ENCODE data around the gene OR10G3. TPM values are rescaled to one million over a fixed set of nuclear protein-coding genes. Genes with fewer than 3 reads are reported as not detected.

The OR10G3 gene
- total and polyA plus RNA-seq, 2 of the 13 experiments (the other 11 are each of a cell fraction or from before 2014, with no cell fraction given) = not detected

DNA sequence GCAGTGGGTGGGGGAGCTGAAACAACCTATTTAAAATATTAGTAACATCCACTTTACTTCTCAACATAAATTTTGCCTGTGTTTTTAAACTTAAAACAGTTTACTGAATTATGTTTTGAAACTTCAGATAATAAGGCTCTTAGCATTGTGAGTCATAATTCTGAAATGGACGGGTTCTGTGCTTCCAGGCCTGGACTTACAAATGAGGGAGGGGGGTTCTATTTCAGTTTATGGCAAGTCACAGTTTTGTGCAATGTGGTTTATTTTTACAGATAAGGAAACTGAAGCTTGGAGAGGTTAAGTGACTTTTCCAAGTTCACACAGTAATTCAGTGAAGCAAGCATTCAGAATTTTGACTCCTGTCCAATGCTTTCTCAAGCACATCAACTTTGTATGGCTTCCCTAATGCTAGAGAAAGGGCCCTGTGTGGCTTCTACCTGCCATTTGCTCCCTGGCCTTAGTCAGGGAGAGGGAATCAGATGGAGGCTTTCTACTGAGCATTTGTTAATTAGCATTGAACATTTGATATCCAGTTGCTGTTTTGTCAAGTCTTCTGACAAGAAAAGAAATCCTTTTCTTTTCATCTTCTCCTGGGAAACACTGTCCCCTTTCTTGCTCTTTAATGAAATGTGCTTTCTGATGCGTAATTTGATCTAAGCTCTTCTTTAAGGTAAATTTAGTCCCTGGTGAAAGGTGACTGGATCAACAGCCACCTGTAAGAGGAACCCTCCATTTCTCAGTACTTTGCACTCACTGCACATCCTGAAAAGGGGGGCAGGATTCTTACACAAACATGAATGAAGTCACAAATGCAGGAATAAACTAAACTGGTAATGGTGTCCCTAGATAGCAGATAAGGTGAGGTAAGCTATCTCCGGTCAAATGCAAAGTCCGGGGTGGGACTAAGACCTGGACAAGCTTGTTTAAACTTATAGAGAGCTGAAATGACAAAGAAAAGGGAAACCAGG lies 51.2 kb downstream of the OR10G3 start (continued):
- no peak for TF ChIP-seq ZNF367 (CRISPR knock-in tag; IDR thresholded peaks at IDR 0.05; ENCODE audit: borderline replicate concordance)

DNA sequence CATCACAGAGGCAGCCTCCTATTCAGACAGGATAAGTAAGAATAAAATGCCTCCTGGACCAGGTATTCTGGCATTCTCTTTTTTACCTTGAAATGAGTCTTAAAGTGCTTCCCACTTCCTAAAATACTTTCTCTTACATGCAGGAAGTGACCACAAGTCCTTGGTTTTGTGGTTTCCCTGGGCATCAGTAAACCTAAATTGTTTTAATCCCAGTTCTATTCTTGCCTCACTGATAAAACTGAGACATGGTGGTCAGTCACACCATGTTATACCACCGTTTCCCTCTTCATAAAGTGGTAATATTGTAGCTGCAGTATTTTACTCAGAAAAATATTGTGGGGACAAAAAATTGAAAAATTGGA lies 52.6 kb downstream of the OR10G3 start:
- ChIA-PET CTCF (ENCODE audit: low intra/inter-chr PET ratio, low total read pairs) (no interaction called here), POLR2A (interaction anchor here (1.1 to 10.8 kb wide), 9 partner anchors 9 to 90 kb away, joined by 3 to 173 read pairs (median 13); partner anchors contain the start of genes CHD8 and METTL3)
- Histone ChIP-seq H3K9ac (ENCODE audit: insufficient read depth, low read depth, low read length) (peak overlapping the region; percentile 80), H3K27me3 (ENCODE audit: control insufficient read depth in 1 of 2, insufficient read depth in 2 of 2, low read length in 2 of 2) (no peaks in the 10 kb centered on the region), H3K9me3 (ENCODE audit: low read length) (no peaks in the 10 kb centered on the region), H3K4me3 (replicated peaks in 1 of 3; ENCODE audit: insufficient read depth in 1 of 3, low read depth in 2 of 3, low read length in 3 of 3) (peak overlapping the region; percentile 77 to 83 (median 78)), H4K20me1 (ENCODE audit: insufficient read depth, low read length) (no peaks in the 10 kb centered on the region), H3K36me3 (replicated peaks in 1 of 2; ENCODE audit: control insufficient read depth in 1 of 2, insufficient read depth in 2 of 2, low read length in 2 of 2) (no peaks in the 10 kb centered on the region), H3K4me1 (ENCODE audit: insufficient read depth, low read length) (peaks cover 38% of the 10 kb centered on the region), H3K4me2 (ENCODE audit: low read depth, low read length) (peak overlapping the region; percentile 82), H2AFZ (ENCODE audit: low read length) (peak overlapping the region; percentile 89), H3K79me2 (ENCODE audit: insufficient read depth, low read length) (no peaks in the 10 kb centered on the region), H3K27ac (ENCODE audit: extremely low read length, insufficient read depth, low read length) (peak overlapping the region; percentile 69)
- intact Hi-C loops (cut with micrococcal nuclease; ENCODE audit: unreplicated experiment) (no loop called here), in situ Hi-C loops (cut with HindIII; ENCODE audit: extremely low pct_ligation_motif_present, low pct_unique_long_range_greater_than_20kb) (no loop called here)
- BruUV-seq (replicated peaks) = no TSS peak
- FAIRE-seq (no peak), ATAC-seq (no peak), DNase-seq (ENCODE audit: low spot score) (no peak)
- 68% methylated on average over 1 of the region's 1 CpG for WGBS (ENCODE audit: low lambda C conversion rate)
- TF ChIP-seq, protein P1, sequence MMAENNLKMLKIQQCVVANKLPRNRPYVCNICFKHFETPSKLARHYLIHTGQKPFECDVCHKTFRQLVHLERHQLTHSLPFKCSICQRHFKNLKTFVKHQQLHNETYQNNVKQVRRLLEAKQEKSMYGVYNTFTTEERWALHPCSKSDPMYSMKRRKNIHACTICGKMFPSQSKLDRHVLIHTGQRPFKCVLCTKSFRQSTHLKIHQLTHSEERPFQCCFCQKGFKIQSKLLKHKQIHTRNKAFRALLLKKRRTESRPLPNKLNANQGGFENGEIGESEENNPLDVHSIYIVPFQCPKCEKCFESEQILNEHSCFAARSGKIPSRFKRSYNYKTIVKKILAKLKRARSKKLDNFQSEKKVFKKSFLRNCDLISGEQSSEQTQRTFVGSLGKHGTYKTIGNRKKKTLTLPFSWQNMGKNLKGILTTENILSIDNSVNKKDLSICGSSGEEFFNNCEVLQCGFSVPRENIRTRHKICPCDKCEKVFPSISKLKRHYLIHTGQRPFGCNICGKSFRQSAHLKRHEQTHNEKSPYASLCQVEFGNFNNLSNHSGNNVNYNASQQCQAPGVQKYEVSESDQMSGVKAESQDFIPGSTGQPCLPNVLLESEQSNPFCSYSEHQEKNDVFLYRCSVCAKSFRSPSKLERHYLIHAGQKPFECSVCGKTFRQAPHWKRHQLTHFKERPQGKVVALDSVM (CRISPR knock-in tag; IDR thresholded peaks at IDR 0.05) = 0 out of 2 replicates have a peak, but pooled peaks have one; percentile 27
- 0 out of 2 replicates have a peak, but pooled peaks have one; percentile 21 for TF ChIP-seq ZMYM2 (CRISPR knock-in tag; IDR thresholded peaks at IDR 0.05)
- TF ChIP-seq, protein P2, sequence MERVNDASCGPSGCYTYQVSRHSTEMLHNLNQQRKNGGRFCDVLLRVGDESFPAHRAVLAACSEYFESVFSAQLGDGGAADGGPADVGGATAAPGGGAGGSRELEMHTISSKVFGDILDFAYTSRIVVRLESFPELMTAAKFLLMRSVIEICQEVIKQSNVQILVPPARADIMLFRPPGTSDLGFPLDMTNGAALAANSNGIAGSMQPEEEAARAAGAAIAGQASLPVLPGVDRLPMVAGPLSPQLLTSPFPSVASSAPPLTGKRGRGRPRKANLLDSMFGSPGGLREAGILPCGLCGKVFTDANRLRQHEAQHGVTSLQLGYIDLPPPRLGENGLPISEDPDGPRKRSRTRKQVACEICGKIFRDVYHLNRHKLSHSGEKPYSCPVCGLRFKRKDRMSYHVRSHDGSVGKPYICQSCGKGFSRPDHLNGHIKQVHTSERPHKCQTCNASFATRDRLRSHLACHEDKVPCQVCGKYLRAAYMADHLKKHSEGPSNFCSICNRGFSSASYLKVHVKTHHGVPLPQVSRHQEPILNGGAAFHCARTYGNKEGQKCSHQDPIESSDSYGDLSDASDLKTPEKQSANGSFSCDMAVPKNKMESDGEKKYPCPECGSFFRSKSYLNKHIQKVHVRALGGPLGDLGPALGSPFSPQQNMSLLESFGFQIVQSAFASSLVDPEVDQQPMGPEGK (CRISPR knock-in tag; IDR thresholded peaks at IDR 0.05) = no peak
- TF ChIP-seq, protein P3, sequence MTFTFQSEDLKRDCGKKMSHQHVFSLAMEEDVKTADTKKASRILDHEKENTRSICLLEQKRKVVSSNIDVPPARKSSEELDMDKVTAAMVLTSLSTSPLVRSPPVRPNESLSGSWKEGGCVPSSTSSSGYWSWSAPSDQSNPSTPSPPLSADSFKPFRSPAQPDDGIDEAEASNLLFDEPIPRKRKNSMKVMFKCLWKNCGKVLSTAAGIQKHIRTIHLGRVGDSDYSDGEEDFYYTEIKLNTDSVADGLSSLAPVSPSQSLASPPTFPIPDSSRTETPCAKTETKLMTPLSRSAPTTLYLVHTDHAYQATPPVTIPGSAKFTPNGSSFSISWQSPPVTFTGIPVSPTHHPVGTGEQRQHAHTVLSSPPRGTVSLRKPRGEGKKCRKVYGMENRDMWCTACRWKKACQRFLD (CRISPR knock-in tag; IDR thresholded peaks at IDR 0.05; ENCODE audit: borderline replicate concordance) = no peak
- TF ChIP-seq ZNF441 (CRISPR knock-in tag; IDR thresholded peaks at IDR 0.05; ENCODE audit: borderline replicate concordance) = no peak
- no peak for TF ChIP-seq ATRX (CRISPR knock-in tag; IDR thresholded peaks at IDR 0.05; ENCODE audit: borderline replicate concordance)
- TF ChIP-seq, protein P4, sequence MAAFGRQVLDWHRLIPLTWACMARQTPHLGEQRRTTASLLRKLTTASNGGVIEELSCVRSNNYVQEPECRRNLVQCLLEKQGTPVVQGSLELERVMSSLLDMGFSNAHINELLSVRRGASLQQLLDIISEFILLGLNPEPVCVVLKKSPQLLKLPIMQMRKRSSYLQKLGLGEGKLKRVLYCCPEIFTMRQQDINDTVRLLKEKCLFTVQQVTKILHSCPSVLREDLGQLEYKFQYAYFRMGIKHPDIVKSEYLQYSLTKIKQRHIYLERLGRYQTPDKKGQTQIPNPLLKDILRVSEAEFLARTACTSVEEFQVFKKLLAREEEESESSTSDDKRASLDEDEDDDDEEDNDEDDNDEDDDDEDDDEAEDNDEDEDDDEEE (CRISPR knock-in tag; IDR thresholded peaks at IDR 0.05) = no peak
- TF ChIP-seq GATAD1 (CRISPR knock-in tag; IDR thresholded peaks at IDR 0.05) = no peak
- no peak for TF ChIP-seq RCOR2 (CRISPR knock-in tag; IDR thresholded peaks at IDR 0.05)
- no peak for TF ChIP-seq ZEB1 (IDR thresholded peaks at IDR 0.05; ENCODE audit: insufficient replicate concordance, low read depth)

All from HepG2 (cell line).